OCI-LY1 (cell line): Measurements from ENCODE around the gene PLEKHA8.

Experiments
- H2AFZ ChIP-seq: fragments of 200-600 bp; sonication (generic), shearing (Covaris generic); 2 replicates; pipeline ENCODE4 v1.6.0; 2014; ENCODE audit warnings: antibody characterized with exemption, mild to moderate bottlenecking, low read length
- H3F3A ChIP-seq: fragments of 200-600 bp; sonication (generic), shearing (Covaris generic); 2 replicates; pipeline ENCODE4 v1.6.0; 2014; ENCODE audit warnings: mild to moderate bottlenecking, antibody characterized with exemption, low read length, moderate library complexity; ENCODE audit not compliant: insufficient read depth
- H3K27ac ChIP-seq: fragments of 200-600 bp; sonication (generic); 2 replicates; pipeline ENCODE4 v1.5.1; 2014; ENCODE audit warnings: low read length, mixed run types, mild to moderate bottlenecking, low read depth; ENCODE audit not compliant: poor library complexity, severe bottlenecking
- H3K27me3 ChIP-seq: fragments of 200-600 bp; sonication (generic); 2 replicates; pipeline ENCODE4 v1.6.0; 2014; ENCODE audit warnings: antibody characterized with exemption, mild to moderate bottlenecking, low read length, moderate library complexity; ENCODE audit not compliant: insufficient read depth
- H3K36me3 ChIP-seq: fragments of 200-600 bp; sonication (generic); 2 replicates; pipeline ENCODE4 v1.6.1; 2014; ENCODE audit warnings: mild to moderate bottlenecking, antibody characterized with exemption, low read length, moderate library complexity, mixed read lengths; ENCODE audit not compliant: insufficient read depth
- H3K4me1 ChIP-seq: fragments of 200-600 bp; sonication (generic); 2 replicates; pipeline ENCODE4 v1.5.1; 2014; ENCODE audit warnings: mild to moderate bottlenecking, low read length, moderate library complexity; ENCODE audit not compliant: insufficient read depth, severe bottlenecking
- H3K4me2 ChIP-seq: fragments of 200-600 bp; sonication (generic), shearing (Covaris generic); 2 replicates; pipeline ENCODE4 v1.6.1; 2014; ENCODE audit warnings: low read length
- H3K4me3 ChIP-seq: fragments of 200-600 bp; sonication (generic); 2 replicates; pipeline ENCODE4 v1.5.1; 2014; ENCODE audit warnings: low read length, low read depth, mild to moderate bottlenecking, mixed read lengths; ENCODE audit not compliant: poor library complexity, severe bottlenecking
- H3K79me2 ChIP-seq: fragments of 200-600 bp; shearing (Covaris generic); 2 replicates; pipeline ENCODE4 v1.6.1; 2016; ENCODE audit warnings: mixed run types, low read length, mixed read lengths; ENCODE audit not compliant: insufficient read depth
- H3K9ac ChIP-seq: fragments of 200-600 bp; sonication (generic), shearing (Covaris generic); 2 replicates; pipeline ENCODE4 v1.6.1; 2014; ENCODE audit warnings: mild to moderate bottlenecking, low read length, mixed read lengths
- H3K9me2 ChIP-seq: fragments of 200-600 bp; sonication (generic), shearing (Covaris generic); 2 replicates; pipeline ENCODE4 v1.6.1; 2014; ENCODE audit warnings: low read depth, mild to moderate bottlenecking, low read length, mixed read lengths
- H3K9me3 ChIP-seq: fragments of 200-600 bp; shearing (Covaris generic); 2 replicates; pipeline ENCODE4 v1.6.1; 2014; ENCODE audit warnings: low read length, mixed read lengths
- H4K20me1 ChIP-seq: fragments of 200-600 bp; sonication (generic), shearing (Covaris generic); 2 replicates; pipeline ENCODE4 v1.6.0; 2016; ENCODE audit warnings: mild to moderate bottlenecking, low read length; ENCODE audit not compliant: insufficient read depth
- EZH2 ChIP-seq: fragments of 200-600 bp; sonication (generic), shearing (Covaris generic); IDR thresholded peaks from 2 replicates; pipeline ENCODE4 v1.8.0; 2017; ENCODE audit warnings: borderline replicate concordance, mixed run types, mild to moderate bottlenecking, antibody characterized with exemption, low read length, moderate library complexity, mixed read lengths
- TF ChIP-seq, protein P1 (sequence below): fragments of 200-600 bp; sonication (generic), shearing (Covaris generic); IDR thresholded peaks from 2 replicates; pipeline ENCODE4 v1.5.1; 2017; ENCODE audit warnings: mild to moderate bottlenecking, antibody characterized with exemption, low read length, moderate library complexity, mixed read lengths

Gene PLEKHA8

DNA sequence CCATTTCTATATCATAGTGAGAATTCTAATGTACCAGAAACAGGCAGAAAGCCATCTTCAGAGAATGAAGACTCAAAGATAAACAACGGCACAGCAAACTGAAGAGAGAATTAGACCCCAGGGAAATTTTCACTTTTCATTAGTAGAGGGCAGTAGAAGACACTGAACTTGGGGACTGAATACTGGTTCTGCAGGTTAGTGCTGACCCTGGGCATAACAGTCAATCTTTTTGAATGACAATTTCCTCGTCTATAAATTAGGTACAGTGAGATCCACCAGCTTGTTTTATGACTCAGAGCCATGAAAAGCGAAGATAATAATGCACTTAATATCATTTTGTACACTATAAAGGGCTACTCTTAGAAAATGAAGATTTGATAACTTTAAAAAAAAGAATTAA lies 15.5 kb upstream of the PLEKHA8 start:
- Histone ChIP-seq H3K9me3 (no peaks in the 10 kb centered on the region), H3K4me3 (no peak overlapping the region), H3K36me3 (peaks cover 26% of the 10 kb centered on the region), H4K20me1 (no peaks in the 10 kb centered on the region), H3K4me2 (no peak overlapping the region), H2AFZ (no peak overlapping the region), H3K4me1 (no peaks in the 10 kb centered on the region), H3K79me2 (no peaks in the 10 kb centered on the region), H3K27ac (no peak overlapping the region), H3K27me3 (no peaks in the 10 kb centered on the region), H3F3A (no peaks in the 10 kb centered on the region), H3K9ac (no peak overlapping the region), H3K9me2 (no peaks in the 10 kb centered on the region)
- TF ChIP-seq, protein P1, sequence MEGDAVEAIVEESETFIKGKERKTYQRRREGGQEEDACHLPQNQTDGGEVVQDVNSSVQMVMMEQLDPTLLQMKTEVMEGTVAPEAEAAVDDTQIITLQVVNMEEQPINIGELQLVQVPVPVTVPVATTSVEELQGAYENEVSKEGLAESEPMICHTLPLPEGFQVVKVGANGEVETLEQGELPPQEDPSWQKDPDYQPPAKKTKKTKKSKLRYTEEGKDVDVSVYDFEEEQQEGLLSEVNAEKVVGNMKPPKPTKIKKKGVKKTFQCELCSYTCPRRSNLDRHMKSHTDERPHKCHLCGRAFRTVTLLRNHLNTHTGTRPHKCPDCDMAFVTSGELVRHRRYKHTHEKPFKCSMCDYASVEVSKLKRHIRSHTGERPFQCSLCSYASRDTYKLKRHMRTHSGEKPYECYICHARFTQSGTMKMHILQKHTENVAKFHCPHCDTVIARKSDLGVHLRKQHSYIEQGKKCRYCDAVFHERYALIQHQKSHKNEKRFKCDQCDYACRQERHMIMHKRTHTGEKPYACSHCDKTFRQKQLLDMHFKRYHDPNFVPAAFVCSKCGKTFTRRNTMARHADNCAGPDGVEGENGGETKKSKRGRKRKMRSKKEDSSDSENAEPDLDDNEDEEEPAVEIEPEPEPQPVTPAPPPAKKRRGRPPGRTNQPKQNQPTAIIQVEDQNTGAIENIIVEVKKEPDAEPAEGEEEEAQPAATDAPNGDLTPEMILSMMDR = 0 out of 2 replicates have a peak, but pooled peaks have one; percentile 4
- no peak for TF ChIP-seq EZH2

DNA sequence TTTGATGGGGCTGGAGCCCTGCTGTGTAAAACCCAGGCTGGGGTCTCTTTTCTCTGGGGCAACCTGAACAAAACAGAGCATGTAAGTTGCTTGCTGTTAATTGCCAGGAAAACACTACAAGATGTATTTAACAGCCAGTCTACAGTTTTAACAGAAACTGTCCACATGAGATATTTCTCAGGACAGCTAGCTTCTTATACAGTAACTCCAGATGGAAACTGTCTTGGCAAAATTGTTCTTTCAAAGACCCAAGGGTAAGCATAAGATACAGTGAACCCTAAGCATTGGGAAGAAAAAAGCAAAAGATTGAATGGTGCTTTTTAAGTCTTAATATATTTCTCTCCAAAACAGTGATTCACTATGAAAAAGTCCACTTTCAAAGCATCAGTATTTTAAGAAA lies 9.8 kb upstream of the PLEKHA8 start:
- Histone ChIP-seq H3K27ac (no peak overlapping the region), H3K4me2 (no peak overlapping the region), H2AFZ (no peak overlapping the region), H3F3A (no peaks in the 10 kb centered on the region), H3K9me3 (no peaks in the 10 kb centered on the region), H3K4me3 (no peak overlapping the region), H4K20me1 (no peaks in the 10 kb centered on the region), H3K9me2 (no peaks in the 10 kb centered on the region), H3K36me3 (peaks cover 41% of the 10 kb centered on the region), H3K27me3 (no peaks in the 10 kb centered on the region), H3K79me2 (no peaks in the 10 kb centered on the region), H3K9ac (no peak overlapping the region), H3K4me1 (peaks cover 27% of the 10 kb centered on the region)
- TF ChIP-seq, protein P1 = no peak
- TF ChIP-seq EZH2 = no peak

DNA sequence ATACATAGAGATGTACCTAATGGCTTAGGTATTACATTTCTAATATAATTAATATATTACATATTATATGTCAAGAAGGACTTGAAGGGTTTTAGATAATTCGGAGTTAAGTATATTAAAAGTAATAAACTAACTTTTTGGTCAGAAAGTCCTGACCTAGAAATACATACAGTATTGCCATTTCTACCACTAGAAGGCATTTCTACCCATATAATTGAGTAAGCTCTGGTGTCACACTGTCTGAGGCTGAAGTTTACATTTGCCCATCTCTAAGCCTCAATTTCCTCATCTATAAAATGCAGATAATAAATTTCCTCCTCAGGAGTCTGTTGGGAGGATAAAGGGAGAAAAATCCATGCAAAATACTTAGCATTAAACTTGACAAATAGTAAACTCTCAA lies 8.8 kb upstream of the PLEKHA8 start:
- no peak overlapping the region for H2AFZ ChIP-seq
- no peak overlapping the region for H3K9ac ChIP-seq
- H3F3A ChIP-seq = no peaks in the 10 kb centered on the region
- no peak for TF ChIP-seq EZH2
- TF ChIP-seq, protein P1 = peak; percentile 28; the same call in 1 of the 2 replicates
- H3K27ac ChIP-seq = no peak overlapping the region
- H3K4me1 ChIP-seq = peaks cover 27% of the 10 kb centered on the region
- no peak overlapping the region for H3K4me3 ChIP-seq
- H3K9me2 ChIP-seq = no peaks in the 10 kb centered on the region
- H3K9me3 ChIP-seq = 0 out of 2 replicates have a peak, but pooled peaks cover 3% of the 10 kb centered on the region
- H3K79me2 ChIP-seq = no peaks in the 10 kb centered on the region
- no peaks in the 10 kb centered on the region for H3K27me3 ChIP-seq
- H3K4me2 ChIP-seq = no peak overlapping the region
- H4K20me1 ChIP-seq = no peaks in the 10 kb centered on the region
- peaks cover 41% of the 10 kb centered on the region for H3K36me3 ChIP-seq
